ENCODE measurements around the gene MGAT4A.
"Not testable (repeated sequence)": the region's sequence is repeated elsewhere in the genome, so short reads cannot be mapped to it uniquely, and the experiment has no call there.

The MGAT4A gene

DNA sequence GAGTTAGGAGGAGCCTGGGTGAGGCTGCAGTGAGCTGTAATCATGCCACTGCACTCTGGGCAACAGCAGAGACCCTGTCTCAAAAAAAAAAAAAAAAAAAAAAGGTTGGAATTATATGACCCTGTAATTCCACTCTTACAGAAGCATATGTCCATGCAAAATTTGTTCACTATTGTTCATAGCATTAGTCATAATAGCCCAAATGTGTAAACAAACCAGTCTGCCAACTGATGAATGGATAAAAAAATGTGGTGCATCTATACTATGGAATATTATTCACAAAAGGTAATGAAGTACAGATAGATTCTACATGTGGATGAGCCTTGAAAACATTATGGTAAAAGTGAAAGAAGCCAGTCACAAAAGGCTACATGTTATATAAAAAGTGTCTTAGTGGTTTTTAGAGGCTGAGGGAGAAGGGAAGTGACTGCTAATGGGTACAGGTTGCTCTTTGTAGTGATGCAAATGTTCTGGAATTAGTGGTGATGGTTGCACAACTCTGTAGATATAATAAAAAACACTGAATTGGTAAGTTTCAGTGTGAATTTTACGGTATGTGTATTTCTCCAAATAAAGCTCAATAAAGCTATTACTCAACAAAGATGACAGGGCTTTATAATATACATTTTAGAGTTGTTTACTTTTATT, 132.0 kb downstream of the MGAT4A start:
- Histone ChIP-seq H4K8ac (ENCODE audit: low read depth, low read length) (no peak overlapping the region), H2BK5ac (ENCODE audit: low read length) (no peak overlapping the region), H3K14ac (ENCODE audit: low read length) (no peak overlapping the region), H3K9me3 (replicated peaks in 1 of 2; ENCODE audit: control insufficient read depth in 2 of 2, insufficient read depth in 1 of 2, low read depth in 1 of 2, low read length in 2 of 2) (peaks cover 0 to 4% of the 10 kb centered on the region in 2 donors), H3K4ac (ENCODE audit: low read length) (no peak overlapping the region), H2AK5ac (ENCODE audit: low read depth, low read length) (no peak overlapping the region), H2BK120ac (ENCODE audit: low read depth, low read length) (no peak overlapping the region), H3K36me3 (replicated peaks in 1 of 2; ENCODE audit: control insufficient read depth in 2 of 2, insufficient read depth in 2 of 2, low read length in 2 of 2) (peaks cover 6 to 77% of the 10 kb centered on the region in 2 donors), H3K23ac (ENCODE audit: low read depth, low read length, poor library complexity) (no peak overlapping the region), H2AFZ (ENCODE audit: low read length) (no peak overlapping the region), H4K91ac (ENCODE audit: low read depth, low read length, poor library complexity) (no peak overlapping the region), H3K27ac (replicated peaks; ENCODE audit: low read length) (no peak overlapping the region), H3K4me1 (ENCODE audit: control insufficient read depth in 2 of 2, insufficient read depth in 1 of 2, low read depth in 1 of 2, low read length in 2 of 2) (no peaks in the 10 kb centered on the region), H3K27me3 (ENCODE audit: control insufficient read depth in 3 of 3, insufficient read depth in 3 of 3, low read depth in 1 of 3, low read length in 3 of 3) (no peaks in the 10 kb centered on the region), H3K79me1 (ENCODE audit: low read depth, low read length) (no peaks in the 10 kb centered on the region), H3K4me3 (ENCODE audit: low read length in 2 of 2) (no peak overlapping the region), H2BK12ac (ENCODE audit: low read length) (no peak overlapping the region), H3K18ac (ENCODE audit: low read length) (no peak overlapping the region), H3K4me2 (ENCODE audit: insufficient read depth, low read length, poor library complexity, severe bottlenecking) (no peak overlapping the region), H3K9ac (ENCODE audit: low read depth, low read length, poor library complexity) (no peak overlapping the region), H2BK15ac (ENCODE audit: low read length) (no peak overlapping the region)
- WGBS, 2 donors (ENCODE audit: extremely low coverage in 2 of 2, insufficient read length in 2 of 2, insufficient replicate concordance in 1 of 2): no CpG with 5 or more reads among the region's 1 CpG
- no peak for DNase-seq (ENCODE audit: low spot score)

- H3K27me3 ChIP-seq (ENCODE audit: control insufficient read depth in 3 of 3, insufficient read depth in 3 of 3, low read depth in 1 of 3, low read length in 3 of 3); H2AK5ac ChIP-seq (ENCODE audit: low read depth, low read length); DNase-seq (ENCODE audit: low spot score); H3K4me2 ChIP-seq (ENCODE audit: insufficient read depth, low read length, poor library complexity, severe bottlenecking); H2BK5ac ChIP-seq (ENCODE audit: low read length); H3K4me3 ChIP-seq (ENCODE audit: low read length in 2 of 2); H3K14ac ChIP-seq (ENCODE audit: low read length); H3K4ac ChIP-seq (ENCODE audit: low read length); H3K18ac ChIP-seq (ENCODE audit: low read length); H2BK120ac ChIP-seq (ENCODE audit: low read depth, low read length); H3K27ac ChIP-seq (replicated peaks; ENCODE audit: low read length); H3K23ac ChIP-seq (ENCODE audit: low read depth, low read length, poor library complexity); H3K9ac ChIP-seq (ENCODE audit: low read depth, low read length, poor library complexity); H4K91ac ChIP-seq (ENCODE audit: low read depth, low read length, poor library complexity); H3K9me3 ChIP-seq (replicated peaks in 1 of 2; ENCODE audit: control insufficient read depth in 2 of 2, insufficient read depth in 1 of 2, low read depth in 1 of 2, low read length in 2 of 2); H2BK15ac ChIP-seq (ENCODE audit: low read length); H3K79me1 ChIP-seq (ENCODE audit: low read depth, low read length); H4K8ac ChIP-seq (ENCODE audit: low read depth, low read length); H2BK12ac ChIP-seq (ENCODE audit: low read length); H3K4me1 ChIP-seq (ENCODE audit: control insufficient read depth in 2 of 2, insufficient read depth in 1 of 2, low read depth in 1 of 2, low read length in 2 of 2); H2AFZ ChIP-seq (ENCODE audit: low read length): not testable (repeated sequence)
- peaks cover 5 to 50% of the 10 kb centered on the region in 2 donors for H3K36me3 ChIP-seq (replicated peaks in 1 of 2; ENCODE audit: control insufficient read depth in 2 of 2, insufficient read depth in 2 of 2, low read length in 2 of 2)
- WGBS, 2 donors (ENCODE audit: extremely low coverage in 2 of 2, insufficient read length in 2 of 2, insufficient replicate concordance in 1 of 2): no CpG with 5 or more reads among the region's 4 CpGs
Observed at GRCh38 chr2:98594665-98595064, 136.3 kb downstream of the MGAT4A start.

DNA sequence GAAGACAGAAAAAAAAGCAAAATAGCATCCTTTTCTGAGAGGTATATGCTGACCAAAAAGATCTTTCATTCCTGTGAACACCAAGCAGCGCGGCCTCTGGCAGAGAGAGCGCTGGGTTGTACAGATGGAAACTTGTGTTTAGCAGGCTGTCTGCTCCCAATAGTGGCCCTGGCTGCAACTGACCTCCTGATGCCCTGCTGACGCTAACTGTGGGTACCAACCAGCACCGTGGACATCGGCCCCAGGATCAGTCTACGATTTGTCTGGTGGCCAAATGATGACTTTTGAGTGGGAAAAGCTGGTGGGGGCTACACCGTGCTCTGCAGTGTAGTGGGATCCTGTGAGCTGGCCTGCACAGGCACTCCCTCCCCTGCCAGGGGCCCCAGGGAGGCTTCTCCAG, 138.4 kb downstream of the MGAT4A start:
- WGBS, 2 donors (ENCODE audit: extremely low coverage in 2 of 2, insufficient read length in 2 of 2, insufficient replicate concordance in 1 of 2): no CpG with 5 or more reads among the region's 8 CpGs
- Histone ChIP-seq H3K9me3 (replicated peaks in 1 of 2; ENCODE audit: control insufficient read depth in 2 of 2, insufficient read depth in 1 of 2, low read depth in 1 of 2, low read length in 2 of 2) (peaks cover 5 to 7% of the 10 kb centered on the region in 2 donors), H3K36me3 (replicated peaks in 1 of 2; ENCODE audit: control insufficient read depth in 2 of 2, insufficient read depth in 2 of 2, low read length in 2 of 2) (peaks cover 4 to 39% of the 10 kb centered on the region in 2 donors)

DNA sequence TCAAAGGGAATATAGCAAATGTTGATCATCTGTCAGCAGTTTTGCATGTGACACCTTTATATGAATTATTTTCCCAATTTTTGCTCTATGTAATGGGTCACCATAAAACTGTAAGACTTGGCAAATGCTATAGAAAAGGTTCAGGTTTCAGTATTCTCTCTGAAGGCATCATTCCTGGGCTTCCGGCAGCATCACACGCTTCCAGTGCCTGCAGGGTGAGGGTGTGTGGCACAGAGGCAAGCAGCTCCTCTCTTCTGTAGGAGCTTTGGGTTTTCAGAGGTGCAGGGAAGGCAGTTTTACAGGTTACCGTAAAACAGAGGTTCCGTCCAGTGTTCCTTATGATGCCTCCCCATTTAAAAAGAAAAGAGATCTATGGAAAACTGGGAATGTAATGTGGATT, 141.4 kb downstream of the MGAT4A start:
- Histone ChIP-seq H3K18ac (ENCODE audit: low read length) (no peak overlapping the region), H2AK5ac (ENCODE audit: low read depth, low read length) (no peak overlapping the region), H3K9ac (ENCODE audit: low read depth, low read length, poor library complexity) (no peak overlapping the region), H3K14ac (ENCODE audit: low read length) (no peak overlapping the region), H2BK12ac (ENCODE audit: low read length) (no peak overlapping the region), H4K8ac (ENCODE audit: low read depth, low read length) (no peak overlapping the region), H3K27me3 (ENCODE audit: control insufficient read depth in 3 of 3, insufficient read depth in 3 of 3, low read depth in 1 of 3, low read length in 3 of 3) (no peaks in the 10 kb centered on the region), H2BK15ac (ENCODE audit: low read length) (no peak overlapping the region), H3K4me1 (ENCODE audit: control insufficient read depth in 2 of 2, insufficient read depth in 1 of 2, low read depth in 1 of 2, low read length in 2 of 2) (no peaks in the 10 kb centered on the region), H4K91ac (ENCODE audit: low read depth, low read length, poor library complexity) (no peak overlapping the region), H3K9me3 (replicated peaks in 1 of 2; ENCODE audit: control insufficient read depth in 2 of 2, insufficient read depth in 1 of 2, low read depth in 1 of 2, low read length in 2 of 2) (peaks cover 5 to 7% of the 10 kb centered on the region in 2 donors), H3K79me1 (ENCODE audit: low read depth, low read length) (no peaks in the 10 kb centered on the region), H3K4me3 (ENCODE audit: low read length in 2 of 2) (no peak overlapping the region), H3K23ac (ENCODE audit: low read depth, low read length, poor library complexity) (no peak overlapping the region), H2AFZ (ENCODE audit: low read length) (no peak overlapping the region), H3K27ac (replicated peaks; ENCODE audit: low read length) (no peak overlapping the region), H2BK120ac (ENCODE audit: low read depth, low read length) (no peak overlapping the region), H3K4me2 (ENCODE audit: insufficient read depth, low read length, poor library complexity, severe bottlenecking) (no peak overlapping the region), H3K4ac (ENCODE audit: low read length) (no peak overlapping the region), H3K36me3 (replicated peaks in 1 of 2; ENCODE audit: control insufficient read depth in 2 of 2, insufficient read depth in 2 of 2, low read length in 2 of 2) (peaks cover 7 to 35% of the 10 kb centered on the region in 2 donors), H2BK5ac (ENCODE audit: low read length) (no peak overlapping the region)
- no CpG with 5 or more reads among the region's 4 CpGs for WGBS, 2 donors (ENCODE audit: extremely low coverage in 2 of 2, insufficient read length in 2 of 2, insufficient replicate concordance in 1 of 2)
- no peak for DNase-seq (ENCODE audit: low spot score)

More for the DNA sequence above, 138.4 kb downstream of the MGAT4A start:
- H3K4me1 ChIP-seq (ENCODE audit: control insufficient read depth in 2 of 2, insufficient read depth in 1 of 2, low read depth in 1 of 2, low read length in 2 of 2): no peaks in the 10 kb centered on the region
- H2BK15ac ChIP-seq (ENCODE audit: low read length): no peak overlapping the region
- H4K8ac ChIP-seq (ENCODE audit: low read depth, low read length): no peak overlapping the region
- DNase-seq (ENCODE audit: low spot score): no peak
- no peak overlapping the region for H3K4ac ChIP-seq (ENCODE audit: low read length)
- H3K4me2 ChIP-seq (ENCODE audit: insufficient read depth, low read length, poor library complexity, severe bottlenecking): no peak overlapping the region
- H2AFZ ChIP-seq (ENCODE audit: low read length): no peak overlapping the region
- H3K4me3 ChIP-seq (ENCODE audit: low read length in 2 of 2): peak overlapping the region in 1 of 2 donors; percentile 58
- H2BK5ac ChIP-seq (ENCODE audit: low read length): no peak overlapping the region
- no peak overlapping the region for H3K27ac ChIP-seq (replicated peaks; ENCODE audit: low read length)
- no peaks in the 10 kb centered on the region for H3K79me1 ChIP-seq (ENCODE audit: low read depth, low read length)
- H2BK120ac ChIP-seq (ENCODE audit: low read depth, low read length): no peak overlapping the region
- no peak overlapping the region for H3K18ac ChIP-seq (ENCODE audit: low read length)
- H2AK5ac ChIP-seq (ENCODE audit: low read depth, low read length): no peak overlapping the region
- no peaks in the 10 kb centered on the region for H3K27me3 ChIP-seq (ENCODE audit: control insufficient read depth in 3 of 3, insufficient read depth in 3 of 3, low read depth in 1 of 3, low read length in 3 of 3)
- H2BK12ac ChIP-seq (ENCODE audit: low read length): no peak overlapping the region
- peak overlapping the region; percentile 27 for H3K23ac ChIP-seq (ENCODE audit: low read depth, low read length, poor library complexity)
- no peak overlapping the region for H4K91ac ChIP-seq (ENCODE audit: low read depth, low read length, poor library complexity)
- no peak overlapping the region for H3K9ac ChIP-seq (ENCODE audit: low read depth, low read length, poor library complexity)
- H3K14ac ChIP-seq (ENCODE audit: low read length): no peak overlapping the region

Measured in neuronal stem cell (in vitro differentiated cells).